CD4-positive, alpha-beta T cell treated with Interleukin-17A for 1 hour (primary cell): Measurements from ENCODE around the gene SREK1IP1.

Source experiments
- DNase-seq: peaks from one replicate; pipeline ENCODE4 v3.0.0-alpha.2; 2020

Gene SREK1IP1

DNA sequence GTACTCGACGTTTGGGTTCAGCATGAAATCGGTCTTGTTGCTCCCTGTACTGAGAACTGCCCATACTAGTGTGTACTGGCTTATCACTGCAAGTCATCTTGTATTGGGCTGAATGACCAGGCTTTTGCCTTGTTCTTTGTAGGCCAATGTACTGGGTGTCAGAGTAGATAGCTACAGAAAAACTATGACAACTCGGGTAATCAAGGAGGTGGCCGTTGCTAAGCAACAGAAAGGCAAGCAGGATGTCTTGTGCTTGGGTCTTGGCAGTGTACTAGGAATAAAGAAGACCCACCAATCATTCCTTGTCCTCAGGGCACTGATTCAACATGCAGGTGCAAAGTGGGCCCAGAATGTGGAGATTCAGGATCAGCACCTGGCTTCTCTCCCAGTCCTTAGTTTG, 90.1 kb downstream of the SREK1IP1 start:
- DNase-seq, result no peak

DNA sequence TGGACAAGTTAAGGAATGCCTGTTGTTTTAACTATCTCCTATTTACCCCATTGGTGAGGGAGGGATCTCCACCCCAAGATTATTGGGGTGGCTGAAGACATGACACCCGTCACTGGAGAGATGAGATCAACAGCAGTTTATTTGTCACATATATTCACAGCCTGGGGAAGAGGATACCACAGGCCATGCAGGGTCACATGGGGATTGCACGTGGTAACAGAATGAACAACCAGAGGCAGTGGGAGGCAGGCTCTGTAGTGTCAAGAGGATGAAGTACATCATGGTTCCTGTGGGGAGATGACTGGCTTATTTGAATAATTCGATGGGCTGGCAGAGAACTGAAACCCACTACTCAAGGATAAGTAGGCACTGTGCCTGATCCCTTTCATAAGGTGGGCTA, 96.8 kb downstream of the SREK1IP1 start:
- DNase-seq, result no peak

DNA sequence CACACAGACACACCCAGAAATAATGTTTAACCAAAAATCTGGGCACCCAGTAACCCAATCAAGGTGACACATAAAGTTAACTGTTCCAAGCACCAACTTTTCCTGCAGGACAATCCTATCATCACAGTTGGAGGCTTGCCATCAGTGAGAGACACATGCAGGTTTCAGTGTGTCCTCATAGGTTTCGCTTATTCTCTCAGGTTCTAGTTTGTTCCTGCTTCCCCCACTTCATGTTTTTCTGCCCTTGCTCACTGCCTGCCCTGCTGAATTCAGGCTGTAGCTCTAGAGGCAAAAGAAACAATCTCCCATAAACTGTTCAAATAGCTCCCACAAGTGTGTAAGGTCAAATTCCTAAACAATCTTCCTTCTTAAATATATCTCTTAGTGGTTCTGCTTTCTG, 98.2 kb downstream of the SREK1IP1 start:
- no peak for DNase-seq
